ENCODE data around the gene PCBP3.

DNA sequence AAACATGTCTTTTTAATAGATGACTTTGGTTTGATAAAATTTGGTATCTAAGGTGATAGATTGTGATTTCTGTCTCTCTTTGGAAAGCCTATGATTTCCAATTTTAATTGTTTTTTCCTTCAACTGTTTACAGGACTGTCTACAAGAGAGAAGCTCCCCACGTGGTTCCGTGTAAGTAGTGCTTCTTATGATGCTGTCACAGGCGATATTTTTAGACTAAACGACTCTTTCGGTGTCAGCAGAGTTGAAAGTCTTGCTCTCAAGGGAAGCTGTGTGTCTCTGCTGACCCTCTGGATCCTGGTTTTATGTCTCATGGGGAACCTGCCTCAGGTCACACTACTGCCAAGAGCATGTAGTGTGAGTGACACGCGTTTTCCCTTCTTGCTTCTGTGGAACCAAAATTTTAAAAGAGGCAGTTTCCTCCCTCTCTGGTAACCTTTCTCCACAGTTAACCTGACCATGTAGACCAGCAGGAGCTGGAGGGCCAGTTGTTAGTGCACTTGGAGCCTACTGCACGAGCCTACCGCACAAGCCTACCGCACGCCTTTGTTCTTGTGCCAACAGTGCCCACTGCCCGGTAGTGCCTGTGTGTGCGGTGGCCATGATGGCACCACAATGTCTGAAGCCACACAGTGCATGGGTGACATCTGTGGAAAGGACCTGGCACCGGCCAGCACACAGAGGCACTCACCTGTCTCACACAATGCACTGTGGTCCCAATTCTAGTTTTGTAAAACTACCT is 91.9 kb downstream of the PCBP3 start:
- no peak for TF ChIP-seq TAF1 (IDR thresholded peaks at IDR 0.05; ENCODE audit: low read depth, low read length)
- no peak for TF ChIP-seq CEBPB (IDR thresholded peaks at IDR 0.05; ENCODE audit: low read depth, low read length)
- TF ChIP-seq, protein P1, sequence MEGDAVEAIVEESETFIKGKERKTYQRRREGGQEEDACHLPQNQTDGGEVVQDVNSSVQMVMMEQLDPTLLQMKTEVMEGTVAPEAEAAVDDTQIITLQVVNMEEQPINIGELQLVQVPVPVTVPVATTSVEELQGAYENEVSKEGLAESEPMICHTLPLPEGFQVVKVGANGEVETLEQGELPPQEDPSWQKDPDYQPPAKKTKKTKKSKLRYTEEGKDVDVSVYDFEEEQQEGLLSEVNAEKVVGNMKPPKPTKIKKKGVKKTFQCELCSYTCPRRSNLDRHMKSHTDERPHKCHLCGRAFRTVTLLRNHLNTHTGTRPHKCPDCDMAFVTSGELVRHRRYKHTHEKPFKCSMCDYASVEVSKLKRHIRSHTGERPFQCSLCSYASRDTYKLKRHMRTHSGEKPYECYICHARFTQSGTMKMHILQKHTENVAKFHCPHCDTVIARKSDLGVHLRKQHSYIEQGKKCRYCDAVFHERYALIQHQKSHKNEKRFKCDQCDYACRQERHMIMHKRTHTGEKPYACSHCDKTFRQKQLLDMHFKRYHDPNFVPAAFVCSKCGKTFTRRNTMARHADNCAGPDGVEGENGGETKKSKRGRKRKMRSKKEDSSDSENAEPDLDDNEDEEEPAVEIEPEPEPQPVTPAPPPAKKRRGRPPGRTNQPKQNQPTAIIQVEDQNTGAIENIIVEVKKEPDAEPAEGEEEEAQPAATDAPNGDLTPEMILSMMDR (IDR thresholded peaks at IDR 0.05; ENCODE audit: control extremely low read depth in 1 of 3, insufficient read depth in 1 of 3, low read depth in 1 of 3, low read length in 3 of 3) = no peak
- no peak for TF ChIP-seq PHF8 (conservative IDR thresholded peaks at IDR 0.05; ENCODE audit: low read depth, low read length)
- no peak for TF ChIP-seq NANOG (IDR thresholded peaks at IDR 0.05; ENCODE audit: insufficient read depth, low read depth, low read length, poor library complexity, severe bottlenecking)
- TF ChIP-seq, protein P2, sequence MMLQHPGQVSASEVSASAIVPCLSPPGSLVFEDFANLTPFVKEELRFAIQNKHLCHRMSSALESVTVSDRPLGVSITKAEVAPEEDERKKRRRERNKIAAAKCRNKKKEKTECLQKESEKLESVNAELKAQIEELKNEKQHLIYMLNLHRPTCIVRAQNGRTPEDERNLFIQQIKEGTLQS (IDR thresholded peaks at IDR 0.05; ENCODE audit: insufficient read depth, low read depth, low read length) = no peak
- TF ChIP-seq, protein P3, sequence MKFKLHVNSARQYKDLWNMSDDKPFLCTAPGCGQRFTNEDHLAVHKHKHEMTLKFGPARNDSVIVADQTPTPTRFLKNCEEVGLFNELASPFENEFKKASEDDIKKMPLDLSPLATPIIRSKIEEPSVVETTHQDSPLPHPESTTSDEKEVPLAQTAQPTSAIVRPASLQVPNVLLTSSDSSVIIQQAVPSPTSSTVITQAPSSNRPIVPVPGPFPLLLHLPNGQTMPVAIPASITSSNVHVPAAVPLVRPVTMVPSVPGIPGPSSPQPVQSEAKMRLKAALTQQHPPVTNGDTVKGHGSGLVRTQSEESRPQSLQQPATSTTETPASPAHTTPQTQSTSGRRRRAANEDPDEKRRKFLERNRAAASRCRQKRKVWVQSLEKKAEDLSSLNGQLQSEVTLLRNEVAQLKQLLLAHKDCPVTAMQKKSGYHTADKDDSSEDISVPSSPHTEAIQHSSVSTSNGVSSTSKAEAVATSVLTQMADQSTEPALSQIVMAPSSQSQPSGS (IDR thresholded peaks at IDR 0.05; ENCODE audit: low read length) = no peak
- TF ChIP-seq, protein P4, sequence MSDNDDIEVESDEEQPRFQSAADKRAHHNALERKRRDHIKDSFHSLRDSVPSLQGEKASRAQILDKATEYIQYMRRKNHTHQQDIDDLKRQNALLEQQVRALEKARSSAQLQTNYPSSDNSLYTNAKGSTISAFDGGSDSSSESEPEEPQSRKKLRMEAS (IDR thresholded peaks at IDR 0.05) = no peak
- no peak for TF ChIP-seq YY1 (IDR thresholded peaks at IDR 0.05; ENCODE audit: low read depth, low read length)
- TF ChIP-seq CREB1 (IDR thresholded peaks at IDR 0.05) = no peak
- no peak for TF ChIP-seq TBP (IDR thresholded peaks at IDR 0.05; ENCODE audit: low read depth, low read length)
- no peak for TF ChIP-seq POLR2AphosphoS5 (IDR thresholded peaks at IDR 0.05; ENCODE audit: low read depth, low read length)
